ENCODE data around the gene TTN.

- no peak for TF ChIP-seq CTCF (IDR thresholded peaks at IDR 0.05)
- no peak for TF ChIP-seq SIN3A (IDR thresholded peaks at IDR 0.05; ENCODE audit: borderline replicate concordance, insufficient read depth, low read depth, low read length)
- TF ChIP-seq, protein P1, sequence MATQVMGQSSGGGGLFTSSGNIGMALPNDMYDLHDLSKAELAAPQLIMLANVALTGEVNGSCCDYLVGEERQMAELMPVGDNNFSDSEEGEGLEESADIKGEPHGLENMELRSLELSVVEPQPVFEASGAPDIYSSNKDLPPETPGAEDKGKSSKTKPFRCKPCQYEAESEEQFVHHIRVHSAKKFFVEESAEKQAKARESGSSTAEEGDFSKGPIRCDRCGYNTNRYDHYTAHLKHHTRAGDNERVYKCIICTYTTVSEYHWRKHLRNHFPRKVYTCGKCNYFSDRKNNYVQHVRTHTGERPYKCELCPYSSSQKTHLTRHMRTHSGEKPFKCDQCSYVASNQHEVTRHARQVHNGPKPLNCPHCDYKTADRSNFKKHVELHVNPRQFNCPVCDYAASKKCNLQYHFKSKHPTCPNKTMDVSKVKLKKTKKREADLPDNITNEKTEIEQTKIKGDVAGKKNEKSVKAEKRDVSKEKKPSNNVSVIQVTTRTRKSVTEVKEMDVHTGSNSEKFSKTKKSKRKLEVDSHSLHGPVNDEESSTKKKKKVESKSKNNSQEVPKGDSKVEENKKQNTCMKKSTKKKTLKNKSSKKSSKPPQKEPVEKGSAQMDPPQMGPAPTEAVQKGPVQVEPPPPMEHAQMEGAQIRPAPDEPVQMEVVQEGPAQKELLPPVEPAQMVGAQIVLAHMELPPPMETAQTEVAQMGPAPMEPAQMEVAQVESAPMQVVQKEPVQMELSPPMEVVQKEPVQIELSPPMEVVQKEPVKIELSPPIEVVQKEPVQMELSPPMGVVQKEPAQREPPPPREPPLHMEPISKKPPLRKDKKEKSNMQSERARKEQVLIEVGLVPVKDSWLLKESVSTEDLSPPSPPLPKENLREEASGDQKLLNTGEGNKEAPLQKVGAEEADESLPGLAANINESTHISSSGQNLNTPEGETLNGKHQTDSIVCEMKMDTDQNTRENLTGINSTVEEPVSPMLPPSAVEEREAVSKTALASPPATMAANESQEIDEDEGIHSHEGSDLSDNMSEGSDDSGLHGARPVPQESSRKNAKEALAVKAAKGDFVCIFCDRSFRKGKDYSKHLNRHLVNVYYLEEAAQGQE (IDR thresholded peaks at IDR 0.05; ENCODE audit: insufficient read depth in 1 of 2, low read depth in 2 of 2, low read length in 1 of 2) = no peak
- no peak for TF ChIP-seq TCF7L2 (IDR thresholded peaks at IDR 0.05; ENCODE audit: low read depth, low read length)
Measured at GRCh38 chr2:178767094-178768060, 39.8 kb downstream of the TTN start.

All from Panc1 (cell line).